Dendritic cell treated with granulocyte-macrophage colony-stimulating factor and Interleukin-4, amounts not matched to agents 40 ng/mL and 50 ng/mL, for 4 days (primary cell): ENCODE measurements around the gene MANSC1.
"Not testable (repeated sequence)": the region's sequence is repeated elsewhere in the genome, so short reads cannot be mapped to it uniquely, and the experiment has no call there.

ENCODE experiments used
- H3K27ac Mint-ChIP-seq: one replicate; pipeline ENCODE4 v1.8.0; 2022; ENCODE audit warnings: mild to moderate bottlenecking, mixed read lengths
- H3K27me3 Mint-ChIP-seq: one replicate; pipeline ENCODE4 v1.8.0; 2022; ENCODE audit warnings: mild to moderate bottlenecking, mixed read lengths
- H3K36me3 Mint-ChIP-seq: one replicate; pipeline ENCODE4 v1.8.0; 2022; ENCODE audit warnings: low read depth, mixed read lengths
- H3K4me1 Mint-ChIP-seq: one replicate; pipeline ENCODE4 v1.8.0; 2022; ENCODE audit warnings: low read depth, mixed read lengths
- H3K4me3 Mint-ChIP-seq: one replicate; pipeline ENCODE4 v1.8.0; 2022; ENCODE audit warnings: mild to moderate bottlenecking, moderate library complexity, mixed read lengths
- H3K9me3 Mint-ChIP-seq: one replicate; pipeline ENCODE4 v1.8.0; 2022; ENCODE audit warnings: mixed read lengths
- intact Hi-C: fragments of 100-400 bp; cut with micrococcal nuclease; formaldehyde crosslinking; loops from one replicate; pipeline ENCODE4 v1.15.0; 2022

Gene MANSC1

GRCh38 chr12:12356467-12356895 lies 6.4 kb upstream of the MANSC1 start:
- H3K36me3 Mint-ChIP-seq, result peaks cover 16% of the 10 kb centered on the region
- H3K27me3 Mint-ChIP-seq, result no peaks in the 10 kb centered on the region
- no peaks in the 10 kb centered on the region for H3K9me3 Mint-ChIP-seq
- intact Hi-C loops, result loop anchor here (2.0 to 5.0 kb wide), 2 partner anchors 206 to 360 kb away; partner anchors contain the start of genes CDKN1B and DUSP16
- peak overlapping the region; percentile 99 for H3K27ac Mint-ChIP-seq
- H3K4me1 Mint-ChIP-seq, result peaks cover 20% of the 10 kb centered on the region
- peak overlapping the region; percentile 86 for H3K4me3 Mint-ChIP-seq

- Mint-ChIP-seq H3K27me3 (peaks cover 4% of the 10 kb centered on the region), H3K4me1 (peaks cover 27% of the 10 kb centered on the region), H3K36me3 (peaks cover 8% of the 10 kb centered on the region), H3K4me3 (no peak overlapping the region), H3K9me3 (no peaks in the 10 kb centered on the region), H3K27ac (no peak overlapping the region)
- intact Hi-C loops, result no loop called here
These were observed 3.8 kb upstream of the MANSC1 start for GRCh38 chr12:12353807-12354206.

- intact Hi-C loops, result no loop called here
- Mint-ChIP-seq H3K4me1 (peaks cover 27% of the 10 kb centered on the region), H3K36me3 (peaks cover 8% of the 10 kb centered on the region), H3K27ac (no peak overlapping the region), H3K27me3 (peaks cover 4% of the 10 kb centered on the region), H3K4me3 (no peak overlapping the region), H3K9me3 (no peaks in the 10 kb centered on the region)
These were observed 3.2 kb upstream of the MANSC1 start for GRCh38 chr12:12353276-12353675.

GRCh38 chr12:12351468-12352185 lies 1.6 kb upstream of the MANSC1 start:
- H3K4me1 Mint-ChIP-seq, result peaks cover 16% of the 10 kb centered on the region
- intact Hi-C loops, H3K27ac Mint-ChIP-seq, H3K36me3 Mint-ChIP-seq, H3K27me3 Mint-ChIP-seq, H3K9me3 Mint-ChIP-seq, H3K4me3 Mint-ChIP-seq: not testable (repeated sequence)

DNA sequence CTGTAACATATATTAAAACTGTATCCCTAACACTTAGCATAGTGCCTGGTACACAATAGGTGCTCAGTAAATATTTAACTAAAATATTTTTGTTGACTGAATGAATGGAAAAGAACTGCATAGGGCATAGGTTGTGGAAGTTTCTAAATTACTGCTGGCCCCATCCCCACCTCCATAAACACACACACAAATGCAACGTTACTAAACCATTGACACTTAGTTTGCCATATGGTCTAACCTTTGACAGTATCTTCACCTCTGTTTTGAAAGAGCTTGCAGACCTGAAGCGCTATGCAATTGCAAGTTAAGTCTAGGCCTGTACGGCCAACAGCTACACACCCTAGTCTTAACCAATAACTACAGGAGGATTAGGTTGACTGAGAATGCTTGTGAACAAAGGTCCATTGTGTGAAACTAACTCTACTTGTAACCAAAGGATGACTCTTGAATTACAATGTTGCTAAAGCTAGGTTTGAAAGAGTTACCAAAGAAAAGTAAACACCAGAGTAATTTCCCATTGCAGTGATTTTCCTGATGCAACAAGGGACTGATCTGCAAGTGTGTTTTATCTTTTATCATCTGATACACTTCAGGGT lies 924 bp upstream of the MANSC1 start:
- no peak overlapping the region for H3K27ac Mint-ChIP-seq

DNA sequence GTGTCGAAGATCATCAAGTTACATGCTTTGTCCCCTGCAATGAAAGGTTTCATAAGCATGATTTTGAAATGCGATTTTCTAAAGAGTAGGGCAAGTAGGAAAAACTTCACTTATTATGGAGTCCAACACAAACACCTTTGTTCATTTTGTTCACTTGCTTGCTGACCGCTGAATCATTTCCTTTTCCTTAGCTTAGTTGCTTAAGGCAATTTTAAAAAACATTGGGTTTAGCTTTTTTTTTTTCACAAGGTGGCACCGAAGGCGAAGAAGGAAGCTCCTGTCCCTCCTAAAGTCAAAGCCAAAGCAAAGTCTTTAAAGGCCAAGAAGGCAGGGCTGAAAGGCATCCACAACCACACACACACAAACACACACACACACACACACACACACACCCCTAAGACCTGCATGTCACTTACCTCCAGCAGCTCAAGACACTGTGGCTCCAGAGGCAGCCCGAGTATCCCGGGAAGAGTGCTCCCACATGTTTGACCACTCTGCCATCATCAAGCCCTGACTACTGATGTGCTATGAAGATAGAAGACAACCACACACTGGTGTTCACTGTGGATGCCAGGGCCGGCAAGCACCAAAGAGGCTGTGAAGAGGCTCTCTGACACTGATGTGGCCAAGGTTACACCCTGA lies 11.4 kb downstream of the MANSC1 start:
- Mint-ChIP-seq H3K27ac (no peak overlapping the region), H3K4me3 (no peak overlapping the region), H3K4me1 (peaks cover 14% of the 10 kb centered on the region), H3K9me3 (no peaks in the 10 kb centered on the region), H3K36me3 (no peaks in the 10 kb centered on the region), H3K27me3 (no peaks in the 10 kb centered on the region)
- intact Hi-C loops, result no loop called here

More for the DNA sequence above, 924 bp upstream of the MANSC1 start:
- intact Hi-C loops, result no loop called here
- no peak overlapping the region for H3K4me3 Mint-ChIP-seq
- peaks cover 4% of the 10 kb centered on the region for H3K27me3 Mint-ChIP-seq
- no peaks in the 10 kb centered on the region for H3K9me3 Mint-ChIP-seq
- no peaks in the 10 kb centered on the region for H3K36me3 Mint-ChIP-seq
- peaks cover 12% of the 10 kb centered on the region for H3K4me1 Mint-ChIP-seq

DNA sequence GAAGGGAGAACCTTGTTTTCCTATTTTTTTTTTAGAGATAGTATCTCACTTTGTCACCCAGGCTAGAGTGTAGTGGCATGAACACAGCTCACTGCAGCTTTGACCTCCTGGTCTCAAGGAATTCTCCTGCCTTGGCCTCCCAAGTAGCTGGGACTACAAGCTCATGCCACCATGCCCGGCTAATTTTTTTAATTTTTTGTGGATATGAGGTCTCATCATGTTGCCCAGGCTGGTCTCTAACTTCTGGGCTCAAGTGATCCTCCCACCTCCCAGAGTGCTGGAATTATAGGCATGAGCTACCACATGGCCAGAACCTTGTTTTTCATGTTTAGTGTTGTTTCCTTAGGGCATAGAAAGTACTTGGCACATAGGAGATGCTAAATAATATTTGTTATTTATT lies 13.5 kb downstream of the MANSC1 start:
- Mint-ChIP-seq H3K4me1 (peaks cover 14% of the 10 kb centered on the region), H3K36me3 (no peaks in the 10 kb centered on the region), H3K9me3 (no peaks in the 10 kb centered on the region), H3K27ac (no peak overlapping the region), H3K4me3 (no peak overlapping the region), H3K27me3 (no peaks in the 10 kb centered on the region)
- intact Hi-C loops, result no loop called here

DNA sequence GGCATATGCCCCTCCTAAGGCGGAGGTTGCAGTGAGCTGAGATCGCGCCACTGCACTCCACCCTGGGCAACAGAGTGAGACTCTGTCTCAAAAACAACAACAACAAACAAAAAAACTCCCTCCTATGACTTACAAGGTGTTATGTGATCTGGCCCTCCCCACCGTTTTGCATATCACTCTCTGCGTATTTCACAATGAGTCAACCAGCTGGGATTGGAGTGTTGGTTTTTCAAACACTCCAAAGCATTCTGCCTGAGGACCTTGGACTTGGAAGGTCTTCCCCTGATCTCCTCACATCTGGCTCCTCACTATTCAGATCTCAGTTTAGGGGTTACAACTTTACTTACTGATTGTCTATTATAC lies 14.0 kb downstream of the MANSC1 start:
- intact Hi-C loops, result no loop called here
- peaks cover 14% of the 10 kb centered on the region for H3K4me1 Mint-ChIP-seq
- H3K9me3 Mint-ChIP-seq, result no peaks in the 10 kb centered on the region
- no peak overlapping the region for H3K27ac Mint-ChIP-seq
- no peak overlapping the region for H3K4me3 Mint-ChIP-seq
- H3K27me3 Mint-ChIP-seq, result no peaks in the 10 kb centered on the region
- no peaks in the 10 kb centered on the region for H3K36me3 Mint-ChIP-seq

- intact Hi-C loops, result no loop called here
- Mint-ChIP-seq H3K36me3 (no peaks in the 10 kb centered on the region), H3K9me3 (no peaks in the 10 kb centered on the region), H3K4me3 (no peak overlapping the region), H3K4me1 (peaks cover 14% of the 10 kb centered on the region), H3K27ac (no peak overlapping the region), H3K27me3 (no peaks in the 10 kb centered on the region)
These were observed 15.5 kb downstream of the MANSC1 start for GRCh38 chr12:12334367-12335040.

GRCh38 chr12:12333407-12334366 lies 16.4 kb downstream of the MANSC1 start:
- Mint-ChIP-seq H3K27me3 (no peaks in the 10 kb centered on the region), H3K27ac (no peak overlapping the region), H3K9me3 (no peaks in the 10 kb centered on the region), H3K4me3 (no peak overlapping the region), H3K36me3 (no peaks in the 10 kb centered on the region), H3K4me1 (peaks cover 10% of the 10 kb centered on the region)
- intact Hi-C loops, result no loop called here

DNA sequence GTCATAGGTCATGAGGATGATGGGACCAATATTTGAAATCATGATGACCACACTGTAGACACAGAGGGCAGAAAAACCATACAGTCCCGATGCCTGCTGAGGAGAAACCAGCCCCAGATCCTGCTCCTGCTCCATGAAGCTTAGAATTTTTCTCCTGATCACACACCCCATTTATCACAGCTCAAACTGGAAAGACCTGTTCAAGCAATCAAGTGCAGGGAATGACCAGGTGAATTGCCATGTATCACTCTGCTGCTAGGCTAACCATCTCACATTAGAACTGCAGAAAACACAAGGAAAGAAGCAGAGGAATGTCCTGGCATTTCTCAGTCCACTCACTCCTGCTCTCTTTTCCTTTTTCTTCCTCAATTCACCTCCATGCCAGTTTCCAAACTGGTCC lies 18.1 kb downstream of the MANSC1 start:
- H3K27me3 Mint-ChIP-seq, result no peaks in the 10 kb centered on the region
- no peak overlapping the region for H3K4me3 Mint-ChIP-seq
- H3K9me3 Mint-ChIP-seq, result no peaks in the 10 kb centered on the region
- peaks cover 15% of the 10 kb centered on the region for H3K4me1 Mint-ChIP-seq
- no peaks in the 10 kb centered on the region for H3K36me3 Mint-ChIP-seq
- intact Hi-C loops, result no loop called here
- H3K27ac Mint-ChIP-seq, result no peak overlapping the region

DNA sequence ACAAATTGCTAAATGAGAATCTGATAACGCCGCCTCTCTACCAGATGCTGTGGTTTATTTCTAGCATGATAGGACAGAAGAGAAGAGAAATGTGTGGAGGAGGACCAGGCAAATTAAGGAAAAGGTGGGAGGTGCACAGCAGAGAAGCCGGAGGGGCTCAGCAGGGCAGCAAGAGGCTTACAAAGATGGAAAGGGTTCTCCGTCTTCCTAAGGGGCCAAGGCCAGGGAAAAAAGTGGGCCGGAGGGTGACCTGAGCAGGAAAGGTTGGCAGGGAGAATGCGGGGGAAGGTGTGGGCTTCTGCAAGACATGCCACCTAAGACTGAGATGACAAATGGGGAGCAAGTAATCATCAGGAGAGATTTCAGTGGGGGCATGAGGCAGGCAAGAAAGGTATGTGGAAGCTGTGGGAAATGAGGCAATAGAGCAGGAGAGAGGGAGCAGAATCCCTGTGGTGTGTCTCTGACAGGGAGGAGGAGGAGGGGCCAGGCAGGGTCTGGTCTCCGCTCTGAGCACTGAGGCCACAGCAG lies 18.7 kb downstream of the MANSC1 start:
- peaks cover 15% of the 10 kb centered on the region for H3K4me1 Mint-ChIP-seq
- intact Hi-C loops, result no loop called here
- H3K36me3 Mint-ChIP-seq, result no peaks in the 10 kb centered on the region
- H3K27ac Mint-ChIP-seq, result no peak overlapping the region
- H3K27me3 Mint-ChIP-seq, result no peaks in the 10 kb centered on the region
- no peaks in the 10 kb centered on the region for H3K9me3 Mint-ChIP-seq
- no peak overlapping the region for H3K4me3 Mint-ChIP-seq

DNA sequence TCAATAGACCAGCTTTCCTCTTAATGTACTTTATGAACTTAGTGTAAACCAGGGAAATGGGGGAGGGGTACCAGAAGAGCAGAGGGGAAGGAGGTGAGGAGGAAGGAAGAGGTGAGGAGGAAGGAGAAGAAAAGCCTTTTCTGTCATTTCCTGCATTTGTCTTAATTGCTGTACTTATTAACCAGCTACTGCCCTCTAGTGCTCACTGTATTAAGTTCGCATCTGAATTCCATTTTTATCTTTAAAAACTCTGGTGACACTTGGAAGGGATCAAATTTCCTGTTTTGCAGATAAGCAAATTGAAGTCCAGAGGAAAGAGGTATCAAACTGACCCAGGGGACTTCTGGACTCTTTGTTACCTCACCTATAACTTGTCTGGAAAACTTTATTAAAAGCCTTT lies 22.2 kb downstream of the MANSC1 start:
- Mint-ChIP-seq H3K36me3 (no peaks in the 10 kb centered on the region), H3K9me3 (no peaks in the 10 kb centered on the region), H3K27me3 (peaks cover 5% of the 10 kb centered on the region), H3K4me3 (no peak overlapping the region), H3K27ac (no peak overlapping the region), H3K4me1 (peaks cover 7% of the 10 kb centered on the region)
- intact Hi-C loops, result loop anchor here (5.0 to 10.0 kb wide), 3 partner anchors 291 to 1553 kb away; no protein-coding TSS in a partner anchor
